ENCODE results near the gene MAPK11.
"Not testable (repeated sequence)": the region's sequence is repeated elsewhere in the genome, so short reads cannot be mapped to it uniquely, and the experiment has no call there.

Gene MAPK11

GRCh38 chr22:50276143-50276542 is 6.0 kb upstream of the MAPK11 start:
- H3K4me3 ChIP-seq (ENCODE audit: low read length), result no peak overlapping the region
- DNase-seq (ENCODE audit: low read depth), result peak; percentile 61
- TF ChIP-seq CTCF (IDR thresholded peaks at IDR 0.05; ENCODE audit: insufficient read depth, low read depth, low read length, missing control alignments), result peak; percentile 28

GRCh38 chr22:50275181-50276055 is 5.2 kb upstream of the MAPK11 start:
- TF ChIP-seq CTCF (IDR thresholded peaks at IDR 0.05; ENCODE audit: insufficient read depth, low read depth, low read length, missing control alignments), result no peak
- no peak overlapping the region for H3K4me3 ChIP-seq (ENCODE audit: low read length)
- no peak for DNase-seq (ENCODE audit: low read depth)

- DNase-seq (ENCODE audit: low read depth), result no peak
- no peak overlapping the region for H3K4me3 ChIP-seq (ENCODE audit: low read length)
- no peak for TF ChIP-seq CTCF (IDR thresholded peaks at IDR 0.05; ENCODE audit: insufficient read depth, low read depth, low read length, missing control alignments)
Observed at GRCh38 chr22:50274771-50275170, 4.6 kb upstream of the MAPK11 start.

- TF ChIP-seq CTCF (IDR thresholded peaks at IDR 0.05; ENCODE audit: insufficient read depth, low read depth, low read length, missing control alignments), result peak; percentile 42
- DNase-seq (ENCODE audit: low read depth), result peak; percentile 65
Observed at GRCh38 chr22:50274311-50274710, 4.1 kb upstream of the MAPK11 start.

GRCh38 chr22:50273781-50274180 is 3.6 kb upstream of the MAPK11 start:
- H3K4me3 ChIP-seq (ENCODE audit: low read length), result not testable (repeated sequence)

More at GRCh38 chr22:50274311-50274710, 4.1 kb upstream of the MAPK11 start:
- H3K4me3 ChIP-seq (ENCODE audit: low read length), result no peak overlapping the region

GRCh38 chr22:50273352-50273751 is 3.2 kb upstream of the MAPK11 start:
- DNase-seq (ENCODE audit: low read depth); H3K4me3 ChIP-seq (ENCODE audit: low read length): not testable (repeated sequence)

More at GRCh38 chr22:50273781-50274180, 3.6 kb upstream of the MAPK11 start:
- not testable (repeated sequence) for DNase-seq (ENCODE audit: low read depth)

- TF ChIP-seq CTCF (IDR thresholded peaks at IDR 0.05; ENCODE audit: insufficient read depth, low read depth, low read length, missing control alignments), result no peak
- H3K4me3 ChIP-seq (ENCODE audit: low read length), result no peak overlapping the region
Observed at GRCh38 chr22:50272044-50272802, 2.0 kb upstream of the MAPK11 start.

More at GRCh38 chr22:50272044-50272802, 2.0 kb upstream of the MAPK11 start:
- DNase-seq (ENCODE audit: low read depth), result no peak
